Testis (tissue), 3 donors: ENCODE results near the gene JAM3. TPM values are rescaled to one million over a fixed set of nuclear protein-coding genes. Genes with fewer than 3 reads are reported as not detected.

ENCODE experiments used
- DNase-seq: peaks from one replicate; pipeline ENCODE4 v3.0.0-alpha.2; 2019
- H3K27ac ChIP-seq, 2 donors: fragments of 200-600 bp; sonication (generic); one replicate each; pipeline ENCODE4 v1.5.1; 2019
- H3K27me3 ChIP-seq: fragments of 200-600 bp; sonication (generic); one replicate; pipeline ENCODE4 v1.5.1; 2019
- H3K36me3 ChIP-seq: fragments of 200-600 bp; sonication (generic); one replicate; pipeline ENCODE4 v1.5.1; 2017; ENCODE audit warnings: low read depth; ENCODE audit errors: missing control alignments
- H3K4me1 ChIP-seq: fragments of 200-600 bp; sonication (generic); one replicate; pipeline ENCODE4 v1.5.1; 2019
- H3K4me3 ChIP-seq, 2 donors: fragments of 200-600 bp; sonication (generic); one replicate each; pipeline ENCODE4 v1.5.1; 2017 to 2019
- H3K9me3 ChIP-seq: fragments of 200-600 bp; sonication (generic); one replicate; pipeline ENCODE4 v1.5.1; 2017
- POLR2A ChIP-seq: fragments of 450-650 bp; IDR thresholded peaks from one replicate; pipeline ENCODE4 v1.6.1; 2017; ENCODE audit warnings: antibody characterized with exemption, mild to moderate bottlenecking, moderate library complexity
- WGBS, 2 donors: methylation state at CpG; one replicate each; pipeline ENCODE4 v1.1.5; 2018; 5-methylcytosine and 5-hydroxymethylcytosine counted together
- intact Hi-C: fragments of 100-400 bp; cut with DNase I; formaldehyde crosslinking; loops from one replicate; pipeline ENCODE4 v1.15.1; 2023; ENCODE audit warnings: low total_unique reads
- polyA plus RNA-seq: library from polyadenylated mRNA; stranded (reverse); fragments of 350-450 nt; fragmentation: Illumina TruSeq; extraction: RNeasy Lipid Tissue Mini Kit (QIAGEN cat#74804); gene quantifications from one replicate; pipeline ENCODE4 v1.2.3, GENCODE V29; 2014; ENCODE audit warnings: low read depth, low replicate concordance; ENCODE audit not compliant: insufficient read depth
- total RNA-seq, 2 donors: library from RNA; depleted of rRNA; stranded (reverse); fragments of >200 nt; gene quantifications; one replicate each; pipeline ENCODE4 v1.2.3, GENCODE V29; 2016
- TF ChIP-seq, protein P1 (sequence below), 3 experiments: fragments of 450-650 bp in 2 of 3; fragments of 200-600 bp in 1 of 3; sonication (generic) in 1 of 3; IDR thresholded peaks; one replicate each; pipeline ENCODE4 v1.5.1; 2016 to 2019; ENCODE audit warnings: antibody characterized with exemption in 3 of 3, mild to moderate bottlenecking in 2 of 3, moderate library complexity in 1 of 3

JAM3 gene
- total and polyA plus RNA-seq, 3 donors from 2014 or later, result 81.0 to 188 (median 172) TPM

DNA sequence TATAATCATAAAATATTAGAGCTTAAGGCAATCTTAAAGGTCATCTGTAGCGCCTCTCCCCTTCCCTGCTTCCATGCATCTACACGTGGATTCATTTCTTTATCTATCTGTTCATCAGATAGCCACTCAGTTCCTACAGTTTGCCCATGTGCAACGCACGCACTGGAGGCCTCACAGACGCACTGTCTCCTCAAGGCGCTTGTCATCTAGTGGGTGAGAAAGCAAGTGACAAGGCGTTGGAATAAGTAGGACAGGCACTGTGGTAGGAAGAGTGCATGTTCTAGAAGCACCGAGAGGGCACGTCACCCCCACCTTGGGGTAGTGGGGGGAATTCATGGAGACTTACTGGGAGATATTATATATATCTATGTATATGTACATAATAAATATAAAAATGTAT is 20.8 kb upstream of the JAM3 start:
- TF ChIP-seq, protein P1, sequence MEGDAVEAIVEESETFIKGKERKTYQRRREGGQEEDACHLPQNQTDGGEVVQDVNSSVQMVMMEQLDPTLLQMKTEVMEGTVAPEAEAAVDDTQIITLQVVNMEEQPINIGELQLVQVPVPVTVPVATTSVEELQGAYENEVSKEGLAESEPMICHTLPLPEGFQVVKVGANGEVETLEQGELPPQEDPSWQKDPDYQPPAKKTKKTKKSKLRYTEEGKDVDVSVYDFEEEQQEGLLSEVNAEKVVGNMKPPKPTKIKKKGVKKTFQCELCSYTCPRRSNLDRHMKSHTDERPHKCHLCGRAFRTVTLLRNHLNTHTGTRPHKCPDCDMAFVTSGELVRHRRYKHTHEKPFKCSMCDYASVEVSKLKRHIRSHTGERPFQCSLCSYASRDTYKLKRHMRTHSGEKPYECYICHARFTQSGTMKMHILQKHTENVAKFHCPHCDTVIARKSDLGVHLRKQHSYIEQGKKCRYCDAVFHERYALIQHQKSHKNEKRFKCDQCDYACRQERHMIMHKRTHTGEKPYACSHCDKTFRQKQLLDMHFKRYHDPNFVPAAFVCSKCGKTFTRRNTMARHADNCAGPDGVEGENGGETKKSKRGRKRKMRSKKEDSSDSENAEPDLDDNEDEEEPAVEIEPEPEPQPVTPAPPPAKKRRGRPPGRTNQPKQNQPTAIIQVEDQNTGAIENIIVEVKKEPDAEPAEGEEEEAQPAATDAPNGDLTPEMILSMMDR (IDR thresholded peaks at IDR 0.05), result no peak
- TF ChIP-seq POLR2A, result no peak
- Histone ChIP-seq H3K36me3 (no peaks in the 10 kb centered on the region), H3K4me1 (peaks cover 19% of the 10 kb centered on the region), H3K9me3 (no peaks in the 10 kb centered on the region), H3K27ac (peak overlapping the region; percentile 32 to 39), H3K4me3 (no peak overlapping the region), H3K27me3 (no peaks in the 10 kb centered on the region)
- WGBS, 2 donors, result 77 to 82% methylated on average over 9 of the region's 9 CpGs
- no peak for DNase-seq
- intact Hi-C loops, result no loop called here

DNA sequence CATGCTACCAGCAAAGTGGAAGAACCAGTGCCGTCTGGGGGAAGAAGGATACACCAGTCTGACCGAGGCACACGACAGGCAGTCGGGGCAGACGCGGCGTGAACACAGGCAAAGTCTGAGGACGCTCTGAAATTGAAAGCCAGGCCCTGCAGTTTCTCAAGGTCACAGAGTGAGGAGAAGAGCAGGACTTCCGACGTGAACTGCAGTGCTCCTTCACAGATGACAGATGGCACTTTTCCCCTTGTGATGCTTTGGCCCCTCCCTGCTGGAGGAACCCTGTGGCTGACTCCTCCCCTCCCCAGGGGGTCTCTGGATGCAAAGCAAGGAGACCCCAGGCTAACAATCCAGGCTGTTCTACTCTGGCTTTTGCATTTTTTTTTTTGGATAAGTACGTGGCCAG is 19.6 kb upstream of the JAM3 start:
- H3K4me1 ChIP-seq, result peaks cover 19% of the 10 kb centered on the region
- no peaks in the 10 kb centered on the region for H3K36me3 ChIP-seq
- WGBS, 2 donors, result 20 to 41% methylated on average over 11 of the region's 11 CpGs
- H3K4me3 ChIP-seq, result no peak overlapping the region
- H3K27ac ChIP-seq, result no peak overlapping the region
- no peaks in the 10 kb centered on the region for H3K9me3 ChIP-seq
- H3K27me3 ChIP-seq, result no peaks in the 10 kb centered on the region
- peak; percentile 45 for DNase-seq
- intact Hi-C loops, result no loop called here
- TF ChIP-seq, protein P1 (IDR thresholded peaks at IDR 0.05), result no peak
- TF ChIP-seq POLR2A, result no peak

DNA sequence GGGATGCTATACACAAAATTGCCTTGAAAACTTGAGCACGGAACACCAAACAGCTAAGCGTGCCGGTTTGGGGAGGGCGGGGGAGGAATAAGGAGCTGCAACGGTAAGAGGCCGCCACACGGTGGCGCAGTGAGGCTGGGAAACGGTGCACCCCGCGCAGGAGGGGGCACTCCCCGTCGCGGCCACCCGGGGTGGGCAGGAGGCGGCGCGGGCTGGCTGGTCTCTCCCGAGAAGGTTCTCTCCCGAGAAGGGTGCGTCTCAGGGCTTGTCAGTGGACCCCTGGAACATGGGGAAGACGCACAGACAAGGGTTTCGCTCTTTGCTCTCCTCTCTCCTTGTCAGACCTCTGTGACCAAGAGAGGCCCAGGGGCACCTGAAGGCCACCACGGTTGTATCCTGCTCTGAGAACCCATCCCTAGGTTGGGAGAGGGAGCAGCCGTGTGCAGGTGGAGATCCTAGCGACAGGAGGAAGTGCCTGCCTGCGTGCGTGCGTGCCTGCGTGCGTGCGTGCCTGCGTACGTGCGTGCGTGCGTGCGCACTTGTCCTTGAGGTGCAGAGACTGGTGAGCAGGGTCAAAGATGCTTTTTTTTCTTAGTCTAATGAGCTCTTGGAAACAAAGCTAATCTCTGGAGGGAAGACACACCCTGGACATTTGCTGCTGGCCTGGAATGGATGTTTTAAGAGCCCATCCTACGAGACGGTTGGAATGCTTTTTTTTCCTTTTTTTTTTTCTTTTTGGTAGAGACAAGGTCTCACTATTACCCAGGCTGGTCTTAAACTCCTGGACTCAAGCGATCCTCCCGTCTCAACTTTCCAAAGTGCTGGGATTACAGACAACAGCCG is 18.1 kb upstream of the JAM3 start:
- peak overlapping the region; percentile 93 to 96 for H3K27ac ChIP-seq

DNA sequence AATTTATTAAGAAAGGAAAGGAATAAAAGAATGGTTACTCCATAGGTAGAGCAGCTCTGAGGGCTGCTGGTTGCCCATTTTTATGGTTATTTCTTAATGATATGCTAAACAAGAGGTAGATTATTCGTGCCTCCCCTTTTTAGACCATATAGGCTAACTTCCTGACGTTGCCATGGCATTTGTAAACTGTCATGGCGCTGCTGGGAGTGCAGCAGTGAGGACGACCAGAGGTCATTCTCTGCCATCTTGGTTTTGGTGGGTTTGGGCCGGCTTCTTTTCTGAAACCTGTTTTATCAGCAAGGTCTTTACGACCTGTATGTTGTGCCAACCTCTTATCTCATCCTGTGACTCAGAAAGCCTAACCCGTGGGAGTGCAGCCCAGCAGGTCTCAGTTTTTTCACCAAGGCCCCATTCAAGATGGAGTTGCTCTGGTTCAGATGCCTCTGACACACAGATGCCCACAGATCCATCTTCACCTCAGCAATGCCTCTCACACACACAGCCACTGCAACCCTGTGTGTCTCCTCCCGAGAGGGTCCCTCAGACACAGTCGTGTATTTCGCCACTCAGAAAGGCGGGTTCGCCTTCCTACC is 16.4 kb upstream of the JAM3 start:
- intact Hi-C loops, result loop anchor here (10.0 kb wide), 1 partner anchor 82 kb away; no protein-coding TSS in a partner anchor
- Histone ChIP-seq H3K4me1 (peaks cover 14% of the 10 kb centered on the region), H3K4me3 (no peak overlapping the region), H3K9me3 (no peaks in the 10 kb centered on the region), H3K36me3 (no peaks in the 10 kb centered on the region), H3K27me3 (no peaks in the 10 kb centered on the region), H3K27ac (no peak overlapping the region)
- 68 to 74% methylated on average over 11 to 12 of the region's 12 CpGs for WGBS, 2 donors
- TF ChIP-seq POLR2A, result no peak
- TF ChIP-seq, protein P1 (IDR thresholded peaks at IDR 0.05), result no peak
- DNase-seq, result no peak

More for the DNA sequence above, 18.1 kb upstream of the JAM3 start:
- peak; percentile 91 for DNase-seq
- H3K4me3 ChIP-seq, result peak overlapping the region; percentile 50 to 75
- H3K9me3 ChIP-seq, result no peaks in the 10 kb centered on the region
- no peaks in the 10 kb centered on the region for H3K36me3 ChIP-seq
- peaks cover 19% of the 10 kb centered on the region for H3K4me1 ChIP-seq
- intact Hi-C loops, result loop anchor here (10.0 kb wide), 1 partner anchor 84 kb away; no protein-coding TSS in a partner anchor
- 7 to 9% methylated on average over 40 to 43 of the region's 43 CpGs for WGBS, 2 donors
- H3K27me3 ChIP-seq, result no peaks in the 10 kb centered on the region
- TF ChIP-seq, protein P1 (IDR thresholded peaks at IDR 0.05), result peak; percentile 90 to 97 (median 96)
- no peak for TF ChIP-seq POLR2A
